Esophagus (tissue), 2 donors: ENCODE results near the gene GTF3C2. TPM values are rescaled to one million over a fixed set of nuclear protein-coding genes. Genes with fewer than 3 reads are reported as not detected.
A peak's percentile ranks its signal among the peaks of the same experiment; 100 is the strongest.
"Not testable (repeated sequence)": the region's sequence is repeated elsewhere in the genome, so short reads cannot be mapped to it uniquely, and the experiment has no call there.

Source experiments
- H3K27ac ChIP-seq, 2 donors: one replicate each; pipeline ENCODE4 v1.5.1; 2013; ENCODE audit warnings: low read depth in 2 of 2, mild to moderate bottlenecking in 2 of 2, inconsistent platforms in 1 of 2, low read length in 1 of 2, moderate library complexity in 1 of 2
- H3K27me3 ChIP-seq, 2 donors: one replicate each; pipeline ENCODE4 v1.6.1; 2013; ENCODE audit warnings: low read length in 2 of 2, control low read depth in 1 of 2, mild to moderate bottlenecking in 1 of 2; ENCODE audit not compliant: insufficient read depth in 2 of 2, control insufficient read depth in 1 of 2
- H3K36me3 ChIP-seq, 2 donors: one replicate each; pipeline ENCODE4 v1.6.1; 2013; ENCODE audit warnings: low read length in 1 of 2; ENCODE audit not compliant: control insufficient read depth in 2 of 2, insufficient read depth in 2 of 2
- H3K4me1 ChIP-seq, 2 donors: one replicate each; pipeline ENCODE4 v1.6.1; 2013; ENCODE audit warnings: low read length in 1 of 2; ENCODE audit not compliant: control insufficient read depth in 2 of 2, insufficient read depth in 2 of 2
- H3K4me3 ChIP-seq, 2 donors: one replicate each; pipeline ENCODE4 v1.5.1; 2013; ENCODE audit warnings: low read length in 2 of 2, mild to moderate bottlenecking in 2 of 2, low read depth in 1 of 2, moderate library complexity in 1 of 2
- H3K9me3 ChIP-seq, 2 donors: one replicate each; pipeline ENCODE4 v1.6.1; 2013; ENCODE audit warnings: mild to moderate bottlenecking in 2 of 2, low read depth in 1 of 2, low read length in 1 of 2, moderate library complexity in 1 of 2; ENCODE audit not compliant: control insufficient read depth in 2 of 2, insufficient read depth in 1 of 2
- WGBS, 2 donors: extraction: QIAGEN DNeasy Blood & Tissue Kit; methylation state at CpG; one replicate each; pipeline ENCODE4 v1.1.7; 2013; 5-methylcytosine and 5-hydroxymethylcytosine counted together
- polyA plus RNA-seq, 2 donors: library from polyadenylated mRNA; stranded (reverse); fragments of 200-250 nt; gene quantifications; one replicate each; pipeline ENCODE4 v1.2.3, GENCODE V29; 2013
- donor health status: healthy with polysubstance abuse.
- donor health status: Bipolar disorder and iron deficiency.

GTF3C2 gene
- polyA plus RNA-seq, 2 donors: 41.5 to 43.8 TPM

GRCh38 chr2:27353386-27353761 lies 3.2 kb downstream of the GTF3C2 start:
- H3K9me3 ChIP-seq, H3K36me3 ChIP-seq, H3K4me3 ChIP-seq, H3K4me1 ChIP-seq, H3K27me3 ChIP-seq: not testable (repeated sequence)
- WGBS, 2 donors: 96 to 97% methylated on average over 5 of the region's 5 CpGs
- H3K27ac ChIP-seq: peak overlapping the region; percentile 59 to 71

- Histone ChIP-seq H3K27ac (no peak overlapping the region), H3K4me1 (peaks cover 0 to 4% of the 10 kb centered on the region in 2 donors), H3K27me3 (no peaks in the 10 kb centered on the region), H3K4me3 (no peak overlapping the region), H3K36me3 (no peaks in the 10 kb centered on the region), H3K9me3 (no peaks in the 10 kb centered on the region)
- WGBS, 2 donors: 77 to 79% methylated on average over 6 of the region's 6 CpGs
Measured at GRCh38 chr2:27351802-27352598, 4.6 kb downstream of the GTF3C2 start.

DNA sequence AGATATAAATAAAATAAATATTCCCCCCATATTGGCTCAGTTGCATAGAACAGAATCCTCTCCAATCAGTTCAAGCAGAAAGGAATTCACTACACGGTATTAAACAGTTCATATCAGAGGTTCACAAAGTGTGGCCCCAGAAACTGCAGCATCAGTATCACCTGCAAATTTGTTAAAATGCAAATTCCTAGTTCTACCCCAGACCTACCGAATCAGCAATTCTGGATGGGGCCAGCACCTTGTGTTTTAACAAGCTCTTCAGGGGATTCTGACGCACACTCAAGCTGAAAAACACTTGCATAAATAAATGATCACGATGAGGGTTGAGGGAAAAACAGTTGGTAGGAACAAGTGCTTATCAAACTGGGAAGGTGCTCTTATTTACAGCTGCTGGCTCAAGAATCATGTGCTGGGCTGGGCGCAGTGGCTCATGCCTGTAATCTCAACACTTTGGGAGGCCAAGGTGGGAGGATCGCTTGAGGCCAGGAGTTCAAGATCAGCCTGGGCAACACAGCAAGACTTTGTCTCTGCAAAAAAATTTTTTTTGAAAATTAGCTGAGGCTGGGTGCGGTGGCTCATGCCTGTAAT lies 6.4 kb downstream of the GTF3C2 start:
- no peak overlapping the region for H3K4me3 ChIP-seq
- H3K27me3 ChIP-seq: no peaks in the 10 kb centered on the region
- H3K27ac ChIP-seq: no peak overlapping the region
- peaks cover 0 to 4% of the 10 kb centered on the region in 2 donors for H3K4me1 ChIP-seq
- 81 to 89% methylated on average over 7 of the region's 7 CpGs for WGBS, 2 donors
- H3K9me3 ChIP-seq: no peaks in the 10 kb centered on the region
- H3K36me3 ChIP-seq: no peaks in the 10 kb centered on the region

GRCh38 chr2:27347641-27348040 lies 8.9 kb downstream of the GTF3C2 start:
- WGBS, 2 donors: 93 to 94% methylated on average over 2 of the region's 2 CpGs
- Histone ChIP-seq H3K36me3 (peaks cover 0 to 3% of the 10 kb centered on the region in 2 donors), H3K4me3 (no peak overlapping the region), H3K4me1 (peaks cover 0 to 2% of the 10 kb centered on the region in 2 donors), H3K9me3 (no peaks in the 10 kb centered on the region), H3K27ac (peak overlapping the region in 1 of 2 donors; percentile 52), H3K27me3 (no peaks in the 10 kb centered on the region)

DNA sequence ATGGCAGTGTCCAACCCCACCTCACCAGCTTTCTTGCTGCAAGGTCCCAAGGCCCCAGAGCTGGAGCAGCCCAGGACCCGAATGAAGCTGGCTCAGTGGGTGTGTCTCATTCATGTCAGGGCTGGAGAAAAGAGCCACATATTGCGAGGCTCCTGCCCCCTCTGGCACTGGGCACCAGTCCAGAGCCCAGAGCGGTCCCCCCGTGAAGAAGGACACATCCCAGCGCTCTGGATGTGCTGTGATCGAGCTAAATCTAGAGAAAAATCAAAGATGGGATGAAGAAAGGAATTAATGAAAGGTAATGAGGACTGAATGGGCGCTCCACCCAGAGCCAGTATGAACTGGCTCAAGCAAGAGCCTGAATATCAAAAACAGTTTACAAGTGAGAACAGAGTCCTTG lies 20.4 kb downstream of the GTF3C2 start:
- Histone ChIP-seq H3K4me3 (no peak overlapping the region), H3K9me3 (no peaks in the 10 kb centered on the region), H3K36me3 (peaks cover 23 to 37% of the 10 kb centered on the region in 2 donors), H3K27ac (no peak overlapping the region), H3K27me3 (no peaks in the 10 kb centered on the region), H3K4me1 (no peaks in the 10 kb centered on the region)
- 85 to 89% methylated on average over 7 of the region's 7 CpGs for WGBS, 2 donors

DNA sequence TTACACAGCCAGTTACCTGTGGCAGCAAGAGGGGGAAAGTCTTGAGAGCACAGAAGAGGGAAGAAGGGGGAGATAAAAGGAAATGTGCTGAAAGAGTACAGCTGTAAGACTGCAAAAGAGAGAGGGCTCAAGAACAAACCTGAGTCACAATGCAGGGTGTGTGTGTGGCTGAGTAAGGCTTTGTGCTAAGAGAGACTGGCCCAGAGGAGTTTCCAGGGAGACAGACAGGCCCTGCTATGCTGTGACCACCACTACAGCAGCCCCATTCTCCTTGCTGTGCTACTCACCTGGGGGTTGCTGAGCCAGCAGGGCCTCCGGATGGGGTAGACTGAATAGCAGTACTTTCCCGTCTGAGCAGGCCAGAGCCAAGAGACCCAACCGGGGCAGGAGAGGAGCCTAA lies 21.3 kb downstream of the GTF3C2 start:
- H3K36me3 ChIP-seq: peaks cover 23 to 37% of the 10 kb centered on the region in 2 donors
- H3K27ac ChIP-seq: no peak overlapping the region
- H3K4me3 ChIP-seq: no peak overlapping the region
- WGBS, 2 donors: 92 to 96% methylated on average over 3 of the region's 3 CpGs
- H3K9me3 ChIP-seq: no peaks in the 10 kb centered on the region
- no peaks in the 10 kb centered on the region for H3K27me3 ChIP-seq
- H3K4me1 ChIP-seq: no peaks in the 10 kb centered on the region

DNA sequence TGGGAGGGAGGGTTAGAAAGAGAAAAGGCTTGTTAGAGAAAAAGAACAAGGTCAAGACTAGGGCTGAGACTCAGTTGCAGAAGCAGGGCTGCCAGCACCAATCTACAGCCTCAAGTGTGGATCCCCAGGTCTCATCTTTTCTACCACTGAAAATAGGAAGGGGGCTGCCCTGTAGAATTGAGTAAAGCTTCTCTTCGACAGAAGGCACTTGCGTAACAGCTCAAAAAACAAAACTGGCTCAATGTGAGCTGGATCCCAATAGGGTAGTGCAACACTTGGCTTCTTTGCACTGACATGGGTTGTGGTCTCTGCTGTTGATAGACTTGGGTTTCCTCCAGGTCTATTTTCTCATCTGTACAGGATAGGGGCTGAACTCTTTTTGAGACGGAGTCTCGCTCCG lies 31.8 kb downstream of the GTF3C2 start:
- no peaks in the 10 kb centered on the region for H3K9me3 ChIP-seq
- H3K4me1 ChIP-seq: peaks cover 6 to 10% of the 10 kb centered on the region in 2 donors
- no peak overlapping the region for H3K27ac ChIP-seq
- WGBS, 2 donors: 92 to 96% methylated on average over 5 of the region's 5 CpGs
- no peak overlapping the region for H3K4me3 ChIP-seq
- H3K27me3 ChIP-seq: no peaks in the 10 kb centered on the region
- peaks cover 22 to 23% of the 10 kb centered on the region in 2 donors for H3K36me3 ChIP-seq

DNA sequence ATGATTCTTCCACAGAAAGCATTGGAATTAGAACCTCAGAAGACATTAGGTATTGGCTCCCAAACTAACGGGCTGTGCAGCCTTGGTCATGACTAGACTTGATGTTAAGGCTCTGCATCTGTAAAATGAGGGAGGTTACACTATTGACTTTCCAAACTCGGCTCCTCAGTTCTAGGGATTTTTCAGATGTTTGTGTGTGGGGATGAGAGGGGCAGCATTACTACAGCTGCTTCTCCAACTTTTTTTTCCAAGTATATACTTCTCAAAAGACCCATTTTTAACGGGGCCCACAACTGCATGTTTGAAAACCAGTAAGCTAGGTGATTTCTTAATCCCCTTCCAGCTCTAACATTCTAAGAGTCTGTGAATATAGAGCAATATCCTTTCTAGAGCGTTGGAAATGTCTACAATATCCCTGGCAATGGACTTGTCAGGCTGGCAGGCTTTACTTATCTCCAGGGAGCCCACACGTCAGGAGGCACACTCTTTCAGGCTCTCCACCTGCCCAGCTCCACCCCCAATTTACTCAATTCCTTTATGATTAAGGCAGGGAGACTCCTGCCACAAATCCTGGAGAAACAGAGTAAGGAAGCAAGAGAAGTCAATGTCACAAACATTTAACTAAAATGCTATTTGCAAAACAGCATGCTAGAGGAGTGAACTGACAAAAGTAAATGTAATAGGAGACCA lies 32.8 kb downstream of the GTF3C2 start:
- 17% methylated on average over 5 of the region's 5 CpGs for WGBS, 2 donors
- H3K4me3 ChIP-seq: peak overlapping the region; percentile 70 to 96
- peaks cover 6 to 10% of the 10 kb centered on the region in 2 donors for H3K4me1 ChIP-seq
- H3K36me3 ChIP-seq: peaks cover 16 to 17% of the 10 kb centered on the region in 2 donors
- no peaks in the 10 kb centered on the region for H3K27me3 ChIP-seq
- H3K9me3 ChIP-seq: no peaks in the 10 kb centered on the region
- H3K27ac ChIP-seq: peak overlapping the region in 1 of 2 donors; percentile 93

- Histone ChIP-seq H3K27ac (peak within 1 kb of the TSS; percentile 83 to 93), H3K36me3 (peaks cover 9 to 12% of the 10 kb centered on the region in 2 donors), H3K4me3 (peak within 1 kb of the TSS; percentile 70 to 96), H3K27me3 (no peaks in the 10 kb centered on the region), H3K9me3 (no peaks in the 10 kb centered on the region), H3K4me1 (peaks cover 6 to 10% of the 10 kb centered on the region in 2 donors)
- WGBS, 2 donors: 0 to 1% methylated on average over 38 to 39 of the region's 39 CpGs
Measured at GRCh38 chr2:27322766-27323595, 33.6 kb downstream of the GTF3C2 start, which contains the start of gene MPV17. TSS of gene MPV17 (minus strand) at chr2:27323097. CDS start at chr2:27322517, 580 bp downstream.
